CD14-positive monocyte (primary cell): ENCODE results near the gene EXOC8. TPM values are rescaled to one million over a fixed set of nuclear protein-coding genes. Genes with fewer than 3 reads are reported as not detected.

Experiments used
- DNase-seq, 3 donors: peaks; one replicate each; pipeline ENCODE4 v3.0.0-alpha.2; 2011 to 2022
- H2AFZ ChIP-seq: 2 replicates; pipeline ENCODE4 v1.6.0; 2012; ENCODE audit warnings: mild to moderate bottlenecking, low read depth, low read length, inconsistent platforms; ENCODE audit not compliant: insufficient read depth, poor library complexity, severe bottlenecking
- H3K27ac ChIP-seq, 2 donors: 1 replicate in 1 of 2; 2 replicates in 1 of 2; pipeline ENCODE4 v1.5.1; 2012 to 2013; ENCODE audit warnings: low read length in 2 of 2, control low read depth in 1 of 2, inconsistent platforms in 1 of 2, low read depth in 1 of 2, mild to moderate bottlenecking in 1 of 2
- H3K27me3 ChIP-seq, 2 donors: one replicate each; pipeline versions ENCODE4 v1.6.0 to v1.6.1; 2011 to 2013; ENCODE audit warnings: low read length in 2 of 2; ENCODE audit not compliant: control insufficient read depth in 2 of 2, insufficient read depth in 2 of 2
- H3K36me3 ChIP-seq, 2 donors: replicated peaks in 1 of 2; 1 replicate in 1 of 2; 2 replicates in 1 of 2; pipeline versions ENCODE4 v1.5.1 to v1.6.1; 2012 to 2013; ENCODE audit warnings: low read length in 2 of 2, control low read depth in 1 of 2, inconsistent platforms in 1 of 2, mild to moderate bottlenecking in 1 of 2; ENCODE audit not compliant: insufficient read depth in 2 of 2, control insufficient read depth in 1 of 2
- H3K4me1 ChIP-seq, 2 donors: 1 replicate in 1 of 2; 2 replicates in 1 of 2; pipeline versions ENCODE4 v1.5.1 to v1.6.1; 2012 to 2013; ENCODE audit warnings: low read length in 2 of 2, control low read depth in 1 of 2, inconsistent platforms in 1 of 2, mild to moderate bottlenecking in 1 of 2, moderate library complexity in 1 of 2; ENCODE audit not compliant: insufficient read depth in 2 of 2, control insufficient read depth in 1 of 2
- H3K4me2 ChIP-seq: replicated peaks from 2 replicates; pipeline ENCODE3; 2012; ENCODE audit warnings: low read length, moderate library complexity, mild to moderate bottlenecking; ENCODE audit not compliant: poor library complexity, severe bottlenecking; ENCODE audit errors: extremely low read depth
- H3K4me3 ChIP-seq, 3 experiments: fragments of 200-600 bp in 1 of 3; sonication (generic) in 1 of 3; replicated peaks in 1 of 3; 1 replicate in 2 of 3; 2 replicates in 1 of 3; pipeline ENCODE4 v1.5.1; 2011 to 2013; ENCODE audit warnings: low read length in 3 of 3, mild to moderate bottlenecking in 3 of 3, control low read depth in 2 of 3, low read depth in 2 of 3, inconsistent platforms in 1 of 3, moderate library complexity in 1 of 3
- H3K79me2 ChIP-seq: 2 replicates; pipeline ENCODE4 v1.6.0; 2012; ENCODE audit warnings: mild to moderate bottlenecking, control low read depth, inconsistent platforms, low read length, moderate library complexity; ENCODE audit not compliant: insufficient read depth
- H3K9ac ChIP-seq: 2 replicates; pipeline ENCODE4 v1.6.0; 2017; ENCODE audit warnings: low read length, mild to moderate bottlenecking; ENCODE audit not compliant: insufficient read depth, poor library complexity, severe bottlenecking
- H3K9me3 ChIP-seq, 2 donors: replicated peaks in 1 of 2; 1 replicate in 1 of 2; 2 replicates in 1 of 2; pipeline versions ENCODE4 v1.5.1 to v1.6.1; 2012 to 2013; ENCODE audit warnings: low read length in 2 of 2, control low read depth in 1 of 2; ENCODE audit not compliant: control insufficient read depth in 1 of 2, insufficient read depth in 1 of 2
- H4K20me1 ChIP-seq: 2 replicates; pipeline ENCODE4 v1.6.0; 2012; ENCODE audit warnings: mild to moderate bottlenecking, low read length, control low read depth, moderate library complexity; ENCODE audit not compliant: insufficient read depth
- H3K27ac Mint-ChIP-seq, 7 donors: one replicate each; pipeline ENCODE4 v1.8.0; 2020; ENCODE audit warnings: mild to moderate bottlenecking in 7 of 7, mixed read lengths in 7 of 7, moderate library complexity in 6 of 7, inconsistent platforms in 2 of 7
- H3K27me3 Mint-ChIP-seq, 3 donors: one replicate each; pipeline ENCODE4 v1.8.0; 2021 to 2022; ENCODE audit warnings: low read depth in 3 of 3, mild to moderate bottlenecking in 3 of 3, mixed read lengths in 3 of 3, moderate library complexity in 3 of 3, inconsistent platforms in 1 of 3
- H3K36me3 Mint-ChIP-seq, 2 donors: one replicate each; pipeline ENCODE4 v1.8.0; 2020; ENCODE audit warnings: mixed read lengths in 2 of 2, inconsistent platforms in 1 of 2, mild to moderate bottlenecking in 1 of 2
- H3K4me1 Mint-ChIP-seq: one replicate; pipeline ENCODE4 v1.8.0; 2020; ENCODE audit warnings: mild to moderate bottlenecking, mixed read lengths
- H3K4me3 Mint-ChIP-seq, 2 donors: one replicate each; pipeline ENCODE4 v1.8.0; 2020; ENCODE audit warnings: mild to moderate bottlenecking in 2 of 2, mixed read lengths in 2 of 2, moderate library complexity in 1 of 2
- H3K9me3 Mint-ChIP-seq, 7 donors: one replicate each; pipeline ENCODE4 v1.8.0; 2020 to 2022; ENCODE audit warnings: mixed read lengths in 7 of 7, mild to moderate bottlenecking in 6 of 7, moderate library complexity in 6 of 7, inconsistent platforms in 2 of 7
- CTCF ChIP-seq: fragments of 200-600 bp; IDR thresholded peaks from one replicate; pipeline ENCODE4 v1.8.0; 2022; ENCODE audit warnings: antibody characterized with exemption, mild to moderate bottlenecking
- WGBS: methylation state at CpG from one replicate; pipeline ENCODE4 v1.1.5; 2013; ENCODE audit warnings: missing lambda C conversion rate; ENCODE audit not compliant: insufficient coverage; 5-methylcytosine and 5-hydroxymethylcytosine counted together
- intact Hi-C, 2 donors: fragments of 100-400 bp; cut with micrococcal nuclease; formaldehyde crosslinking; loops; one replicate each; pipeline versions ENCODE4 v1.15.0 to v1.15.1; 2023
- polyA plus RNA-seq, 3 donors: library from polyadenylated mRNA; depleted of rRNA in 1 of 3; unstranded in 2 of 3; stranded (reverse) in 1 of 3; fragments of 300-500 nt in 2 of 3; fragments of >200 nt in 1 of 3; fragmentation: Illumina TruSeq in 2 of 3; gene quantifications; 1 replicate in 2 of 3; 2 replicates in 1 of 3; pipeline ENCODE4 v1.2.3, GENCODE V29; 2012 to 2021

The EXOC8 gene
- polyA plus RNA-seq, 3 donors: 2.8 to 7.8 (median 3.1) TPM

- H3K36me3 Mint-ChIP-seq: peaks cover 31 to 32% of the 10 kb centered on the region in 2 donors
- peak overlapping the region in 2 of 7 donors; percentile 4 to 6 for H3K27ac Mint-ChIP-seq
- TF ChIP-seq CTCF: no peak
- H3K27me3 Mint-ChIP-seq: no peaks in the 10 kb centered on the region
- no peak overlapping the region for H3K4me3 Mint-ChIP-seq
- H3K27ac ChIP-seq: no peak overlapping the region
- peaks cover 18% of the 10 kb centered on the region for H4K20me1 ChIP-seq
- intact Hi-C loops: loop anchor here (5.0 kb wide), 1 partner anchor 233 kb away; no protein-coding TSS in a partner anchor
- no CpG with 5 or more reads among the region's 6 CpGs for WGBS
- no peaks in the 10 kb centered on the region for H3K27me3 ChIP-seq
- no peak overlapping the region for H3K4me2 ChIP-seq
- H3K36me3 ChIP-seq: peaks cover 7 to 31% of the 10 kb centered on the region in 2 donors
- no peak overlapping the region for H3K4me3 ChIP-seq
- peaks cover 13% of the 10 kb centered on the region for H3K4me1 Mint-ChIP-seq
- peak; percentile 76 to 92 (median 80) for DNase-seq
- H3K9me3 ChIP-seq: no peaks in the 10 kb centered on the region
- H3K79me2 ChIP-seq: no peaks in the 10 kb centered on the region
- no peak overlapping the region for H3K9ac ChIP-seq
- peaks cover 0 to 14% of the 10 kb centered on the region in 2 donors for H3K4me1 ChIP-seq
- H3K9me3 Mint-ChIP-seq: no peaks in the 10 kb centered on the region
- no peak overlapping the region for H2AFZ ChIP-seq
Observed at GRCh38 chr1:231359113-231359512, 21.5 kb upstream of the EXOC8 start.

- H3K4me2 ChIP-seq: no peak overlapping the region
- peak overlapping the region in 1 of 7 donors; percentile 73 for H3K27ac Mint-ChIP-seq
- H3K9me3 ChIP-seq: no peaks in the 10 kb centered on the region
- no peaks in the 10 kb centered on the region for H3K79me2 ChIP-seq
- peaks cover 18% of the 10 kb centered on the region for H4K20me1 ChIP-seq
- TF ChIP-seq CTCF: peak; percentile 87
- WGBS: no CpG with 5 or more reads among the region's 4 CpGs
- H3K36me3 Mint-ChIP-seq: peaks cover 31 to 32% of the 10 kb centered on the region in 2 donors
- peak; percentile 42 to 74 (median 68) for DNase-seq
- no peaks in the 10 kb centered on the region for H3K27me3 ChIP-seq
- no peaks in the 10 kb centered on the region for H3K27me3 Mint-ChIP-seq
- intact Hi-C loops: loop anchor here (5.0 kb wide), 1 partner anchor 234 kb away; no protein-coding TSS in a partner anchor
- no peak overlapping the region for H3K27ac ChIP-seq
- no peak overlapping the region for H3K4me3 ChIP-seq
- H3K9me3 Mint-ChIP-seq: no peaks in the 10 kb centered on the region
- no peak overlapping the region for H2AFZ ChIP-seq
- H3K4me3 Mint-ChIP-seq: no peak overlapping the region
- H3K4me1 ChIP-seq: peaks cover 0 to 14% of the 10 kb centered on the region in 2 donors
- peaks cover 11 to 25% of the 10 kb centered on the region in 2 donors for H3K36me3 ChIP-seq
- peaks cover 13% of the 10 kb centered on the region for H3K4me1 Mint-ChIP-seq
- no peak overlapping the region for H3K9ac ChIP-seq
Observed at GRCh38 chr1:231357831-231358354, 20.2 kb upstream of the EXOC8 start.
